Erythroblast (primary cell): ENCODE results near the gene GPC6.

ENCODE experiments used
- GATA1 ChIP-seq: IDR thresholded peaks from 2 replicates; pipeline ENCODE4 v1.6.1; 2011; ENCODE audit warnings: low read depth, mild to moderate bottlenecking, control low read depth, low read length, moderate library complexity
- POLR2A ChIP-seq: IDR thresholded peaks from 2 replicates; pipeline ENCODE4 v1.6.1; 2011; ENCODE audit warnings: mild to moderate bottlenecking, low read length

DNA sequence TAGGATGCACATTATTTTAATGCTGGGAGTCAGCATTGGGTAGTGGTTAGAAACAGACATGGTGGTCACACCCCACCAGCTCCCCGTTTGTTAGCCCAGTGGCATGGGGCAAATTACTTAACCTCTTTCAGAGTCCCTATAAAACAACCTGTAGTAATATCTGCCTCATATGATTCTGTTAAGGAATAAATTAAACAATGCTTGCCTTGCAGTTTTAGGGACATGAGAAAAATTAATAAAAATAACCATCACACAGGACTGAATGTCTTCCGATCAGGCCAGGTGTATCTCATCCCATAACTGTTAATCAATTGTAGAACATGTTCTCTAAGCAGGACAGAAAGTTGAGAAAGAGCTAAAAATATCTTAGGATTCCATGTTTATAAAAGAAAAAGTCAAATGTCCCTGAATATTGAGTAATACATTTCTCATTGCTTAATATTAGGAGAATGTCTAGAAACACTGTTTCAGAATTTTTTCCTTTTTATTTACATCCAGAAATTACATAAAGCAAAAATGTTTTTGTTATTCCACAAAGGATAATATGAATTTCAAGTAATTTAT is 196.5 kb downstream of the GPC6 start:
- TF ChIP-seq POLR2A (no peak), GATA1 (no peak)
